GM21515 (cell line): ENCODE data around the gene ZC3H13.

ENCODE experiments used
- ATAC-seq: cut with Tn5 transposase; IDR thresholded peaks from one replicate; pipeline ENCODE4 v1.9.1; 2021; ENCODE audit not compliant: unreplicated experiment

Gene ZC3H13, protein sequence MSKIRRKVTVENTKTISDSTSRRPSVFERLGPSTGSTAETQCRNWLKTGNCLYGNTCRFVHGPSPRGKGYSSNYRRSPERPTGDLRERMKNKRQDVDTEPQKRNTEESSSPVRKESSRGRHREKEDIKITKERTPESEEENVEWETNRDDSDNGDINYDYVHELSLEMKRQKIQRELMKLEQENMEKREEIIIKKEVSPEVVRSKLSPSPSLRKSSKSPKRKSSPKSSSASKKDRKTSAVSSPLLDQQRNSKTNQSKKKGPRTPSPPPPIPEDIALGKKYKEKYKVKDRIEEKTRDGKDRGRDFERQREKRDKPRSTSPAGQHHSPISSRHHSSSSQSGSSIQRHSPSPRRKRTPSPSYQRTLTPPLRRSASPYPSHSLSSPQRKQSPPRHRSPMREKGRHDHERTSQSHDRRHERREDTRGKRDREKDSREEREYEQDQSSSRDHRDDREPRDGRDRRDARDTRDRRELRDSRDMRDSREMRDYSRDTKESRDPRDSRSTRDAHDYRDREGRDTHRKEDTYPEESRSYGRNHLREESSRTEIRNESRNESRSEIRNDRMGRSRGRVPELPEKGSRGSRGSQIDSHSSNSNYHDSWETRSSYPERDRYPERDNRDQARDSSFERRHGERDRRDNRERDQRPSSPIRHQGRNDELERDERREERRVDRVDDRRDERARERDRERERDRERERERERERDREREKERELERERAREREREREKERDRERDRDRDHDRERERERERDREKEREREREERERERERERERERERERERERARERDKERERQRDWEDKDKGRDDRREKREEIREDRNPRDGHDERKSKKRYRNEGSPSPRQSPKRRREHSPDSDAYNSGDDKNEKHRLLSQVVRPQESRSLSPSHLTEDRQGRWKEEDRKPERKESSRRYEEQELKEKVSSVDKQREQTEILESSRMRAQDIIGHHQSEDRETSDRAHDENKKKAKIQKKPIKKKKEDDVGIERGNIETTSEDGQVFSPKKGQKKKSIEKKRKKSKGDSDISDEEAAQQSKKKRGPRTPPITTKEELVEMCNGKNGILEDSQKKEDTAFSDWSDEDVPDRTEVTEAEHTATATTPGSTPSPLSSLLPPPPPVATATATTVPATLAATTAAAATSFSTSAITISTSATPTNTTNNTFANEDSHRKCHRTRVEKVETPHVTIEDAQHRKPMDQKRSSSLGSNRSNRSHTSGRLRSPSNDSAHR (N-terminal part only)

GRCh38 chr13:46052319-46053161, at the start of gene ZC3H13:
TSS of gene ZC3H13 (minus strand) at chr13:46052746. CDS start at chr13:46045507, 7,239 bp downstream.
- ATAC-seq = peak; percentile 98

- no peak for ATAC-seq
Observed at GRCh38 chr13:46102255-46102605, 49.7 kb upstream of the ZC3H13 start.

DNA sequence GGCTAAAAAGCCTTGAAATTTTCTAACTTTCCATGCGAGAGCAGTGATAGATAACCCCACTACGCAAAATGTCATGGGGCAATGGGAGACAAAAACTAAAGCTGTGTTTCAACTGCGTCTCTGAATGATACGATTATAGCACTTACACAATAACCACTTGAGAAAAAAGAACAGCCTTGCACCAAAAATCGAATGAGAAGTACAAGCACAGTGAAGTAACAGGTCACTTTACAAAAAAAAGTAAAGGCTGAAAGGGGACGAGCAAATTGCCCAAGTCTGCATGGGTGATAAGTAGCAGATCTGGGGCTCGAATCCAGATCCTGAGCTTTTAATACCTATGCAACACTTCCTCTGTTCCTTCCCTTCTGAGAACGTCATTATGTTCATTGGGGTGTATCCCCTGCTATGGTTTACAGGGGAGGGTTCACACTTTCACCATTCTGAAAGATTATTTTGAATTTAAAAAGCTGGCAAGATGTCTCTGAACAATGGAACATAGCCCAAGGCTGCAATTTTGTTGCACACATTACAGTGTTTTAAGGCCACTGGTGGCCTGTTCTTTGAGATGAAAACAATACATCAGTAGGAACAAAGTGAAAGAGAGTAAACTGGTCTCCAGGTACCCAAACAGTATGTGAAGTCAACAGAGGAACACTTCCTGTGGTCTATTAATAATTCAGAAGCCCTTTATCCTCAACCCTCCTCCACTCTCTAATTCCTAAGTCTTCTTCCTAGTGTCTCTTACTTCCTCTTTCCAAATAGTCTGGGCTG, 49.1 kb upstream of the ZC3H13 start:
- ATAC-seq = no peak

- no peak for ATAC-seq
Observed at GRCh38 chr13:46101002-46101401, 48.5 kb upstream of the ZC3H13 start.

GRCh38 chr13:46100191-46100815, 47.8 kb upstream of the ZC3H13 start:
- ATAC-seq = no peak

DNA sequence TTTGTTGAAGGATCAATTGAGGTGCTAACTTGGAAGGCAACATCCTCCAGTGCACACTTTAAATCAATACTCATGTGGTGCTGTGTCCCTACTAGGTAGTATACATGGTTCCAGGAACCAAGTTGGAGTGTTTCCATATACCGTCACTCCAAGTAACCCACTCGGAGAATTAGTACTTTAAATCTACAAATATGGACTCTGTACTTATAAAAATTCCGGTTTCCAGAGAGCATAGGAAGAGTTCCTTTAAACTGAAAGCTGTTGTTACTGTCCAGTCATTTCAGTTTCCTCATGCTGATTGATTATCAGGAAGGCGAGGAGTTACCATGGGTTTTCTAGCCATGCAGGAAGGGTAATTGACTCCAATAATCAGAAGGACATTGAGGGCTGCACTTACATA, 45.1 kb upstream of the ZC3H13 start:
- ATAC-seq = no peak

GRCh38 chr13:46097015-46097414, 44.5 kb upstream of the ZC3H13 start:
- no peak for ATAC-seq

DNA sequence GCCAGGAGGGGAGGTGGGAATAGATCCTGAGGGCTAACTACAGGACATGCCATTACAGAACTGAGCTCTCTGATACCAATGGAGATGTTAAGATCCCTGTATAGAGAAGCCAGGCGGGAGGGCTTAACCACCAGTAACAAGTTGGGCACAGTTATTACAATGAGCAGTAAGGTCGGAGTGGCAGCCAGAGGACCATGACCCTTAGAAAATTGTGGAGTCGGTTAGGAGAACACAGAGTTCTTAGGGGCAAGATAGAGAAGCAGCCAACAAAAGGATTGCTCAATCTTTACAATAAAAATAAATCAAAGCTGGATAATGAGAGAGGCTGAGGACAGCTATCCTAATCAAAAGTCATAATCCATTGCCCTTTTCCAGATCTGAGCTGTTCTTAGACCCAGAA, 41.9 kb upstream of the ZC3H13 start:
- ATAC-seq = no peak

- ATAC-seq = no peak
Observed at GRCh38 chr13:46088821-46089562, 36.4 kb upstream of the ZC3H13 start.

- no peak for ATAC-seq
Observed at GRCh38 chr13:46087481-46087880, 34.9 kb upstream of the ZC3H13 start.

- no peak for ATAC-seq
Observed at GRCh38 chr13:46086985-46087384, 34.4 kb upstream of the ZC3H13 start.

- no peak for ATAC-seq
Observed at GRCh38 chr13:46086421-46086922, 33.9 kb upstream of the ZC3H13 start.

DNA sequence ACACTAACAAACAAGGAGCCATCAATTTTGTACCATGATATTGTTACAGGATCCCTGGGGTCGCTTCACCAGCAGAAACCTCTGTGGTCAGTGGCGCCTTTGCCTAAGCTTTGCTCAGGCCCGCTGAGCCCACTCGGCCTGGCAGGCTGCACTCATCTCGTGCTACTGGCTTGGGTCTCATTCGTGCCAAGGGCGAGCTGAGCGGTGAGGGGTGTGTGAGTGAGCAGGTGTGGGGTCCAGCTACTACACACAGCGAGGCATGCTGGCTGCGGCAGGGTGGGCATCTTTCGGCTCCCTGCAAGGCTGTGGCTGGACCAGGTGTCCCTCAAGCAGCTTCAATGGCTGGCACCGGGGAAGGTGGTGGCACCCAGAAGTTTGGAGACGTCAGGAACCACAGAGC, 33.2 kb upstream of the ZC3H13 start:
- ATAC-seq = no peak

DNA sequence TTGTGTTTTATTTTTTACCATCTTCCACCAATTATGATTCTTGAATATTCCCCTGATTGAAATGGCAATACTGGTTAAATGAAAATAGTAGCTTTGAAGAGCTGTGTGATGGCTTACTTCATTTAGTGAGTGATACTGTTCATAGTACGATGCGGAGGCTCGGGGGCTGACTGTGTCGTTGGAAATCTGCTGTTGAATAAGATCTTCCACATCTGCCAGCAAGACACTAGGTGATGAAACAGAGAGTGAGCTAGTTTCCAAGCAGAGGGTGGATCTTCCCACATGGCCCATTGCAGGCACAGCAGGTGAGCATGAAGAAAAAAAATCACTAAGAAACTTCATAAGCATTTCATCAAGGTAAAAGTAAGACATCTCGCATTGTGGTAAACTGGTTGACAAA, 29.8 kb upstream of the ZC3H13 start:
- no peak for ATAC-seq

GRCh38 chr13:46079770-46080169, 27.2 kb upstream of the ZC3H13 start:
- ATAC-seq = no peak

DNA sequence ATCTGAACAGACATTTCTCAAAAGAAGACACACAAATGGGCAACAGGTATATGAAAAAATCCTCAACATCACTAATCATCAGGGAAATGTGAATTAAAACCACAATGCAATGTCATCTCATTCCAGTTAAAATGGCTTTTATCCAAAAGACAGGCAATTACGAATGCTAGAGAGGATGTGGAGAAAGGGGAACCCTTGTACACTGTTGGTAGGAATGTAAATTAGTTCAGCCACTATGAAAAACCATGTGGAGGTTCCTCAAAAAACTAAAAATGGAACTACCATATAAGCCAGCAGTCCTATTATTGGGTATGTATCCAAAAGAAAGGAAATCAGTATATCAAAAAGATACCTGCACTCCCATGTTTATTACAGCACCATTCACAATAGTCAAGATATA, 24.7 kb upstream of the ZC3H13 start:
- no peak for ATAC-seq

DNA sequence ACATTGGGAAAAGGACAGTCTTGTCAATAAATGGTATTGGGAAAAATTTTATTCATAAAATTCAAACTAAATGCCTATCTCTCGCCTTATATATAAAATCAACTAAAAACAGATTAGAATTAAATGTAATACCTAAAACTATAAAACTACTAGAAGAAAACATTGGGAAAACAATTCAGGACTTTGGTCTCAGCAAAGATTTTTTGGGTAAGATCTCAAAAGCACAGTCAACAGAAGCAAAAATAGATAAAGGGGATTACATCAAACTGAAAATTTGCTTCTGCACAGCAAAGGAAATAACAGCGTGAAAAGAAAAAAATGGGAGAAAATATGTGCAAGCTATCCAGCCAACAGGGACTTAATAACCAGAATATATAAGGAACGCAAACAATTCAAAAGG, 24.3 kb upstream of the ZC3H13 start:
- ATAC-seq = no peak

GRCh38 chr13:46075811-46076210, 23.3 kb upstream of the ZC3H13 start:
- ATAC-seq = no peak
